CD14-positive monocyte (primary cell): ENCODE data around the gene AURKB. TPM values are rescaled to one million over a fixed set of nuclear protein-coding genes. Genes with fewer than 3 reads are reported as not detected.

Experiments
- DNase-seq, 3 donors: peaks; one replicate each; pipeline ENCODE4 v3.0.0-alpha.2; 2011 to 2022
- H2AFZ ChIP-seq: 2 replicates; pipeline ENCODE4 v1.6.0; 2012; ENCODE audit warnings: mild to moderate bottlenecking, low read depth, low read length, inconsistent platforms; ENCODE audit not compliant: insufficient read depth, poor library complexity, severe bottlenecking
- H3K27ac ChIP-seq, 2 donors: 1 replicate in 1 of 2; 2 replicates in 1 of 2; pipeline ENCODE4 v1.5.1; 2012 to 2013; ENCODE audit warnings: low read length in 2 of 2, control low read depth in 1 of 2, inconsistent platforms in 1 of 2, low read depth in 1 of 2, mild to moderate bottlenecking in 1 of 2
- H3K27me3 ChIP-seq, 2 donors: one replicate each; pipeline versions ENCODE4 v1.6.0 to v1.6.1; 2011 to 2013; ENCODE audit warnings: low read length in 2 of 2; ENCODE audit not compliant: control insufficient read depth in 2 of 2, insufficient read depth in 2 of 2
- H3K36me3 ChIP-seq, 2 donors: replicated peaks in 1 of 2; 1 replicate in 1 of 2; 2 replicates in 1 of 2; pipeline versions ENCODE4 v1.5.1 to v1.6.1; 2012 to 2013; ENCODE audit warnings: low read length in 2 of 2, control low read depth in 1 of 2, inconsistent platforms in 1 of 2, mild to moderate bottlenecking in 1 of 2; ENCODE audit not compliant: insufficient read depth in 2 of 2, control insufficient read depth in 1 of 2
- H3K4me1 ChIP-seq, 2 donors: 1 replicate in 1 of 2; 2 replicates in 1 of 2; pipeline versions ENCODE4 v1.5.1 to v1.6.1; 2012 to 2013; ENCODE audit warnings: low read length in 2 of 2, control low read depth in 1 of 2, inconsistent platforms in 1 of 2, mild to moderate bottlenecking in 1 of 2, moderate library complexity in 1 of 2; ENCODE audit not compliant: insufficient read depth in 2 of 2, control insufficient read depth in 1 of 2
- H3K4me2 ChIP-seq: replicated peaks from 2 replicates; pipeline ENCODE3; 2012; ENCODE audit warnings: low read length, moderate library complexity, mild to moderate bottlenecking; ENCODE audit not compliant: poor library complexity, severe bottlenecking; ENCODE audit errors: extremely low read depth
- H3K4me3 ChIP-seq, 3 experiments: fragments of 200-600 bp in 1 of 3; sonication (generic) in 1 of 3; replicated peaks in 1 of 3; 1 replicate in 2 of 3; 2 replicates in 1 of 3; pipeline ENCODE4 v1.5.1; 2011 to 2013; ENCODE audit warnings: low read length in 3 of 3, mild to moderate bottlenecking in 3 of 3, control low read depth in 2 of 3, low read depth in 2 of 3, inconsistent platforms in 1 of 3, moderate library complexity in 1 of 3
- H3K79me2 ChIP-seq: 2 replicates; pipeline ENCODE4 v1.6.0; 2012; ENCODE audit warnings: mild to moderate bottlenecking, control low read depth, inconsistent platforms, low read length, moderate library complexity; ENCODE audit not compliant: insufficient read depth
- H3K9ac ChIP-seq: 2 replicates; pipeline ENCODE4 v1.6.0; 2017; ENCODE audit warnings: low read length, mild to moderate bottlenecking; ENCODE audit not compliant: insufficient read depth, poor library complexity, severe bottlenecking
- H3K9me3 ChIP-seq, 2 donors: replicated peaks in 1 of 2; 1 replicate in 1 of 2; 2 replicates in 1 of 2; pipeline versions ENCODE4 v1.5.1 to v1.6.1; 2012 to 2013; ENCODE audit warnings: low read length in 2 of 2, control low read depth in 1 of 2; ENCODE audit not compliant: control insufficient read depth in 1 of 2, insufficient read depth in 1 of 2
- H4K20me1 ChIP-seq: 2 replicates; pipeline ENCODE4 v1.6.0; 2012; ENCODE audit warnings: mild to moderate bottlenecking, low read length, control low read depth, moderate library complexity; ENCODE audit not compliant: insufficient read depth
- H3K27ac Mint-ChIP-seq, 7 donors: one replicate each; pipeline ENCODE4 v1.8.0; 2020; ENCODE audit warnings: mild to moderate bottlenecking in 7 of 7, mixed read lengths in 7 of 7, moderate library complexity in 6 of 7, inconsistent platforms in 2 of 7
- H3K27me3 Mint-ChIP-seq, 3 donors: one replicate each; pipeline ENCODE4 v1.8.0; 2021 to 2022; ENCODE audit warnings: low read depth in 3 of 3, mild to moderate bottlenecking in 3 of 3, mixed read lengths in 3 of 3, moderate library complexity in 3 of 3, inconsistent platforms in 1 of 3
- H3K36me3 Mint-ChIP-seq, 2 donors: one replicate each; pipeline ENCODE4 v1.8.0; 2020; ENCODE audit warnings: mixed read lengths in 2 of 2, inconsistent platforms in 1 of 2, mild to moderate bottlenecking in 1 of 2
- H3K4me1 Mint-ChIP-seq: one replicate; pipeline ENCODE4 v1.8.0; 2020; ENCODE audit warnings: mild to moderate bottlenecking, mixed read lengths
- H3K4me3 Mint-ChIP-seq, 2 donors: one replicate each; pipeline ENCODE4 v1.8.0; 2020; ENCODE audit warnings: mild to moderate bottlenecking in 2 of 2, mixed read lengths in 2 of 2, moderate library complexity in 1 of 2
- H3K9me3 Mint-ChIP-seq, 7 donors: one replicate each; pipeline ENCODE4 v1.8.0; 2020 to 2022; ENCODE audit warnings: mixed read lengths in 7 of 7, mild to moderate bottlenecking in 6 of 7, moderate library complexity in 6 of 7, inconsistent platforms in 2 of 7
- CTCF ChIP-seq: fragments of 200-600 bp; IDR thresholded peaks from one replicate; pipeline ENCODE4 v1.8.0; 2022; ENCODE audit warnings: antibody characterized with exemption, mild to moderate bottlenecking
- WGBS: methylation state at CpG from one replicate; pipeline ENCODE4 v1.1.5; 2013; ENCODE audit warnings: missing lambda C conversion rate; ENCODE audit not compliant: insufficient coverage; 5-methylcytosine and 5-hydroxymethylcytosine counted together
- intact Hi-C, 2 donors: fragments of 100-400 bp; cut with micrococcal nuclease; formaldehyde crosslinking; loops; one replicate each; pipeline versions ENCODE4 v1.15.0 to v1.15.1; 2023
- polyA plus RNA-seq, 3 donors: library from polyadenylated mRNA; depleted of rRNA in 1 of 3; unstranded in 2 of 3; stranded (reverse) in 1 of 3; fragments of 300-500 nt in 2 of 3; fragments of >200 nt in 1 of 3; fragmentation: Illumina TruSeq in 2 of 3; gene quantifications; 1 replicate in 2 of 3; 2 replicates in 1 of 3; pipeline ENCODE4 v1.2.3, GENCODE V29; 2012 to 2021

The AURKB gene
- polyA plus RNA-seq, 3 donors, result 0.38 to 4.2 (median 0.79) TPM

GRCh38 chr17:8224891-8225812, 14.8 kb upstream of the AURKB start:
- H3K4me2 ChIP-seq, result no peak overlapping the region
- H3K9me3 ChIP-seq, result no peaks in the 10 kb centered on the region
- H3K79me2 ChIP-seq, result peaks cover 29% of the 10 kb centered on the region
- H3K27me3 Mint-ChIP-seq, result peaks cover 0 to 5% (median 0%) of the 10 kb centered on the region in 3 donors
- H3K27ac Mint-ChIP-seq, result peak overlapping the region in 3 of 7 donors; percentile 10 to 57 (median 22)
- no peak overlapping the region for H3K4me3 Mint-ChIP-seq
- no peak for DNase-seq
- WGBS, result 95% methylated on average over 24 of the region's 26 CpGs
- peaks cover 27 to 34% of the 10 kb centered on the region in 2 donors for H3K36me3 ChIP-seq
- TF ChIP-seq CTCF, result no peak
- no peak overlapping the region for H2AFZ ChIP-seq
- intact Hi-C loops, result loop anchor here in 1 of 2 donors (5.0 kb wide), 2 partner anchors 88 to 108 kb away; partner anchors contain the start of gene ALOXE3
- no peak overlapping the region for H3K4me3 ChIP-seq
- peaks cover 39 to 42% of the 10 kb centered on the region in 2 donors for H3K36me3 Mint-ChIP-seq
- H3K4me1 Mint-ChIP-seq, result peaks cover 44% of the 10 kb centered on the region
- H4K20me1 ChIP-seq, result peaks cover 13% of the 10 kb centered on the region
- H3K4me1 ChIP-seq, result peaks cover 35 to 45% of the 10 kb centered on the region in 2 donors
- H3K27ac ChIP-seq, result no peak overlapping the region
- H3K9ac ChIP-seq, result no peak overlapping the region
- H3K9me3 Mint-ChIP-seq, result peaks cover 0 to 2% (median 0%) of the 10 kb centered on the region in 7 donors
- H3K27me3 ChIP-seq, result no peaks in the 10 kb centered on the region

- Histone ChIP-seq H3K4me2 (peak overlapping the region; percentile 84), H3K27ac (peak overlapping the region; percentile 93 to 94), H3K9me3 (no peaks in the 10 kb centered on the region), H3K4me3 (peak overlapping the region; percentile 74 to 96 (median 93)), H3K36me3 (peaks cover 18 to 29% of the 10 kb centered on the region in 2 donors), H3K79me2 (peaks cover 34% of the 10 kb centered on the region), H2AFZ (peak overlapping the region; percentile 82), H3K27me3 (no peaks in the 10 kb centered on the region), H4K20me1 (peaks cover 18% of the 10 kb centered on the region), H3K4me1 (peaks cover 35 to 47% of the 10 kb centered on the region in 2 donors), H3K9ac (peak overlapping the region; percentile 88)
- Mint-ChIP-seq H3K4me3 (peak overlapping the region; percentile 96 to 98), H3K27ac (peak overlapping the region; percentile 98 to 99 (median 98)), H3K27me3 (peaks cover 0 to 5% (median 0%) of the 10 kb centered on the region in 3 donors), H3K4me1 (peaks cover 48% of the 10 kb centered on the region), H3K36me3 (peaks cover 34 to 39% of the 10 kb centered on the region in 2 donors), H3K9me3 (peaks cover 0 to 3% (median 0%) of the 10 kb centered on the region in 7 donors)
- 21% methylated on average over 13 of the region's 27 CpGs for WGBS
- TF ChIP-seq CTCF, result peak; percentile 24
- intact Hi-C loops, result loop anchor here (2.0 to 5.0 kb wide), 6 partner anchors 23 to 106 kb away; partner anchors contain the start of genes ALOXE3 (in 1 of the 2), BORCS6 (in 1 of the 2), CTC1 (in 1 of the 2) and PFAS (in 1 of the 2)
- DNase-seq, result peak; percentile 51 to 71 (median 57)
Measured at GRCh38 chr17:8223356-8224126, 13.2 kb upstream of the AURKB start.
